ENCODE measurements around the gene NET1.

The NET1 gene

DNA sequence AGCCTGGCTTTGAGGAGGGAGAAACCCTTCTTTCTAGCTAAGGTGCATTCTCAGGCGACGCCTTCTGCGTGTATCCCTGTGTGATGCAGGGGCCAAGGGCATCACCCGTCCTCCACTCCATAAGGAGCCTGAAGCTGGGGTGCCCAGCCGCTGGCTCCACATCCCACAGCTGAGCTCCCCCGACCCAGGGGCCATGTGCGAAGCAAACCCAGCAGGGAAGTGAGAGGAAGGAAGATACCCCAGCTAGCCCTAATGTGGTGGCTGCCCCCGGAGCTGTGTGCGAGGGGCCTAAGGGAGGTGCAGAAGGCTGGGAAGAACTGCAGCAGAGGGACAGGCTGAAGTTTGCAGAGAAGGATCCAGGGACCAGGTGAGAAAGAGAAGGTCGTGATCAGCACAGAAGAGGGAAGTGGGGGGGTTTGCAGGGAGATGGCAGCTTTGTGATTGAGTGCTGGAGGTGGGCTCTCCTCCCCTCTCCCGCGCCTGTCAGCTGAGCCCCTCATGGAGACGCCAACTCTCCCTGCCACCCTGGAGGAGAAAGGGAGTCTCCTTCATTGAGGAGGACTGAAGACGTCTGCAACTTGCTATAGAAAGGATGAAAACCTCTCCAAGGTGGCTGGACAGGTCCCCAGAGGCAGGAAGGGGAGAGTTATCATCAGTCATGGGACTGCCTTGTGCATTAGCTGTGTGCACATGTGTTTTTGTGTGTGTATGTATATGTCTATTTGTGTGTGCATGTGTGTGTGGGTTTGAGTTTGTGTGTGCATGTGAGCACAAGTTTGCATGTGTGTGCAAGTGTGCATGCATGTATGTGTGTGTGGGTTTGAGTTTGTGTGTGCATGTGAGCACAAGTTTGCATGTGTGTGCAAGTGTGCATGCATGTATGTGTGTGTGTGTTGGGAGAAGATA lies 90.5 kb downstream of the NET1 start:
- H3K27me3 ChIP-seq (replicated peaks; ENCODE audit: control insufficient read depth, insufficient read depth, low read length): peaks cover 7% of the 10 kb centered on the region
- H3K4me3 ChIP-seq (replicated peaks; ENCODE audit: low read depth, low read length): no peak overlapping the region
- H3K36me3 ChIP-seq (ENCODE audit: control insufficient read depth, insufficient read depth, low read length): no peaks in the 10 kb centered on the region
- DNase-seq (ENCODE audit: extremely low read depth, insufficient read length): no peak
- TF ChIP-seq, protein P1, sequence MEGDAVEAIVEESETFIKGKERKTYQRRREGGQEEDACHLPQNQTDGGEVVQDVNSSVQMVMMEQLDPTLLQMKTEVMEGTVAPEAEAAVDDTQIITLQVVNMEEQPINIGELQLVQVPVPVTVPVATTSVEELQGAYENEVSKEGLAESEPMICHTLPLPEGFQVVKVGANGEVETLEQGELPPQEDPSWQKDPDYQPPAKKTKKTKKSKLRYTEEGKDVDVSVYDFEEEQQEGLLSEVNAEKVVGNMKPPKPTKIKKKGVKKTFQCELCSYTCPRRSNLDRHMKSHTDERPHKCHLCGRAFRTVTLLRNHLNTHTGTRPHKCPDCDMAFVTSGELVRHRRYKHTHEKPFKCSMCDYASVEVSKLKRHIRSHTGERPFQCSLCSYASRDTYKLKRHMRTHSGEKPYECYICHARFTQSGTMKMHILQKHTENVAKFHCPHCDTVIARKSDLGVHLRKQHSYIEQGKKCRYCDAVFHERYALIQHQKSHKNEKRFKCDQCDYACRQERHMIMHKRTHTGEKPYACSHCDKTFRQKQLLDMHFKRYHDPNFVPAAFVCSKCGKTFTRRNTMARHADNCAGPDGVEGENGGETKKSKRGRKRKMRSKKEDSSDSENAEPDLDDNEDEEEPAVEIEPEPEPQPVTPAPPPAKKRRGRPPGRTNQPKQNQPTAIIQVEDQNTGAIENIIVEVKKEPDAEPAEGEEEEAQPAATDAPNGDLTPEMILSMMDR (IDR thresholded peaks at IDR 0.05; ENCODE audit: insufficient read depth, low read length, poor library complexity, severe bottlenecking): no peak

DNA sequence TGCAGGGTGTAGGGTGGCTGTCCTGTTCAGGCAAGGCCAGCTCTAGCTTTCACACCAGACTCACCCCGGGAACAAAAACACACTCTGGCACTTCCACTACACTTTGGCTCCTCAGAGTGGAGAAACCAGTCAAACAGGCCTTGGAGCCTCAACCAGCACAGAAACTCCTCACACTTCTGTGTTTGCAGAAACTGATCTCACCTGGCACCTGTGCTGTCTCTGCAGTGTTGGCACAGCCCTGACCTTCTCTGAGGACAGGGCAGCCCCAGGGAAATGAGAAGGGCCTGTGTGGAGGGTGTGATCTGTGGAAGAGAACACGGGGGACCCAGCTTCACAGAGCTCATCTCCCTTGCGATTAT lies 91.1 kb downstream of the NET1 start:
- no peak for DNase-seq (ENCODE audit: extremely low read depth, insufficient read length)
- TF ChIP-seq, protein P1 (IDR thresholded peaks at IDR 0.05; ENCODE audit: insufficient read depth, low read length, poor library complexity, severe bottlenecking): no peak
- H3K36me3 ChIP-seq (ENCODE audit: control insufficient read depth, insufficient read depth, low read length): no peaks in the 10 kb centered on the region
- H3K4me3 ChIP-seq (replicated peaks; ENCODE audit: low read depth, low read length): no peak overlapping the region
- peaks cover 7% of the 10 kb centered on the region for H3K27me3 ChIP-seq (replicated peaks; ENCODE audit: control insufficient read depth, insufficient read depth, low read length)

DNA sequence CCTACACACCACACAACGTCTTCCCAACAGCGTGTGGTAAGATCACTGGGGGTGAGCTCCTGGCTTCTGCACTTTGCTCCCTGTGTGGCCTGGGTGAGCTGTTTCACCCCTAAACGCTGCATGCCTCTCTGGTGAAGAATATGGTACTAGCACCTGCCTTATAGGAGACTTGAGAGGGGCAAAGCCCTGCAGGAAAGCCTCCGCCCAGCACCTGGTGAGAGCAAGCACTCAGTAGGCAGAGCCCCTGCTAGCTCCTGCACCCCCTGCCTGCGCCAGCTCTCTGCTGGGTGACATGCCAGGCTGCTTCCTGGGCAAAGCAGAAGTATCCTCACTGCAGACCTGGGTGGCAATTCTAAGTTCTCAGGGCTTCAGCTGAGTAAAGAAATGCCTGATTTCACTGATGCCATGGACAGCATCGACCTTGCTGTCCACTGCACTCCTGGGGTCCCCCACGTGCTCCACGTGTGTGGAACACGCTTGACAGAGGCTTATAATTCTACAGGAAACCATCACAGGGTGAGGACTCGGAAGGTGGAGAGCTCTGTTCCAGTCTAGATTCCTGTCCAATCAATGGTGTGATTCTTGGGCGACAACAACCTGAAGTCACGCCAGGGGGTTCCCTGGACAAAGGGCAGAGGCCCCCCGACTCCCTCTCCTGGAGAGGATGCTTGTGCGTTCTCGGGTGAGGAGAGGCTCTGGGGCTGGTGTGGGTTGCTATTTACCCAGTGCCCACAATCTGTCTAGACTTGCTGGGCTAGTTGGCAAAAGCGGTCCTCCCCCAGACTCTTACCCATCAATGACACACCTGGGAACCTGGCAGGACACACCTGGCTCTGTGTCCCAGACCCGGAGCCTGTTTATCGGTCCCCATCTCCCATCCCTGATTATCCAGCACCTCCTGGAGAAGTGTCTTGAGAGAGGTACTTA lies 92.1 kb downstream of the NET1 start:
- no peak for DNase-seq (ENCODE audit: extremely low read depth, insufficient read length)
- Histone ChIP-seq H3K27me3 (replicated peaks; ENCODE audit: control insufficient read depth, insufficient read depth, low read length) (peaks cover 7% of the 10 kb centered on the region), H3K36me3 (ENCODE audit: control insufficient read depth, insufficient read depth, low read length) (no peaks in the 10 kb centered on the region), H3K4me3 (replicated peaks; ENCODE audit: low read depth, low read length) (no peak overlapping the region)
- TF ChIP-seq, protein P1 (IDR thresholded peaks at IDR 0.05; ENCODE audit: insufficient read depth, low read length, poor library complexity, severe bottlenecking): no peak

DNA sequence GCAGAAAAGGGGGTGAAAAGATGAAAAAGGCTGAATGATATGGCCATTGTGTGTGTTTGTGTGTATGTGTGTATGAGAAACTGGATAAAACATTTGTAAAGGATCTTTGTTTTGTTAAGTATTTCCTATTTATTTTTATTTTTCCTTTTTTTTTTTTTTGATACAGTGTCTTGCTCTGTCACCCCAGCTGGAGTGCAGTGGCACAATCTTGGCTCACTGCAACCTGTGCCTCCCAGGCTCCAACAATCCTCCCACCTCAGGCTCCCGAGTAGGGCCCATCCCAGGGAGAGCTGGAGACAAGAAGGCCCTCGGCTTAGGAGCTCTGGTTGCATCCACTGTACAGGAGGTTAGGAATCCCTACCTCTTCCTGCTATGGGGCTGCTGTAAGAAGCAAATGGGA lies 93.9 kb downstream of the NET1 start:
- Histone ChIP-seq H3K36me3 (ENCODE audit: control insufficient read depth, insufficient read depth, low read length) (no peaks in the 10 kb centered on the region), H3K27me3 (replicated peaks; ENCODE audit: control insufficient read depth, insufficient read depth, low read length) (peaks cover 7% of the 10 kb centered on the region), H3K4me3 (replicated peaks; ENCODE audit: low read depth, low read length) (no peak overlapping the region)
- TF ChIP-seq, protein P1 (IDR thresholded peaks at IDR 0.05; ENCODE audit: insufficient read depth, low read length, poor library complexity, severe bottlenecking): no peak
- DNase-seq (ENCODE audit: extremely low read depth, insufficient read length): no peak

DNA sequence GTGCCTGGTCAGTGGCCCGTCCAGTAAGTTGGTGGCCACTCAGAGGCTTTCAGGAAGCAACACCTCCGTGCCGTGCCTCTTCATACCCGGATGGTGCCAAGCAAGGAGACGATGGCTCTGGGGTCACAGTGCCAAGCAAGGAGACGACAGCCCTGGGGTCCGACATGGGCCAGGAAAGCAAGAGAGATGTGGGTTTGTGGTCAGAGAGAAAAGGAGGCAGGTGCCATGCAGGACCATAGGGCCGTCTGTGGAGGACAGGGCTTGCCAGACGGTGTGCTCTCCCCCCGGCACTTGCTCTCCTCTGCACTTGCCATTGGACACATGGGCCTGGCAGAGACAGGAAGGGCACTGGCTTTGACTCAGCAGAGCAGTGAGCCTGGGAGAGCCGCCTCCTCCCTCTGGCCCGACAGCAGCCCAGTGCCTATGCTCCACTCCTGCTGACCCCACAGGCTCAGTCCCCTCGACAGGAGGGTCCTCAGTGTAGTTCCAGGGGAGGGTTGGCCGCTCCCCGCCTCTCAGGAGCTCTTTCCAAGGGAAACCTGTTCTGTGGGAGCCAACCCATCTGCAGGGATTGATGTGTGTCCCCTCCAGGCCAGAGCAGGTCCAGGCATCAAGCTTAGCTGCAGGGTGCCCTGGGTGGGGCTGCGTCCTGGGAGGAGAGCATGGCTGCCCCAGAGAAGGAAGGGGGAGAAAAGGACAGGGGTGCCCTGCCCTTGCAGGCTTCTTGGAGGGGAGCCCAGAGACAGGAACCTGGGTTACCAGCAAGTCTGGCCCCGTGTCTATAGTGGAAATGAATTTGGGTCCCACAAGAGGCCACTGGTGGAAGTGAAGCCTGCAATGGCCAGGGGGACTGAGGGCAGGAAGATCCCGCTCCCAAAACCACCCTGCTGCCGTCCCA lies 94.6 kb downstream of the NET1 start:
- no peak for DNase-seq (ENCODE audit: extremely low read depth, insufficient read length)
- TF ChIP-seq, protein P1 (IDR thresholded peaks at IDR 0.05; ENCODE audit: insufficient read depth, low read length, poor library complexity, severe bottlenecking): no peak
- Histone ChIP-seq H3K4me3 (replicated peaks; ENCODE audit: low read depth, low read length) (no peak overlapping the region), H3K27me3 (replicated peaks; ENCODE audit: control insufficient read depth, insufficient read depth, low read length) (peaks cover 7% of the 10 kb centered on the region), H3K36me3 (ENCODE audit: control insufficient read depth, insufficient read depth, low read length) (no peaks in the 10 kb centered on the region)
